HS-27A (cell line): ENCODE measurements around the gene HIVEP3.

Experiments used
- DNase-seq: peaks from one replicate; pipeline ENCODE4 v3.0.0-alpha.2; 2012; ENCODE audit warnings: low read depth, missing footprints

The HIVEP3 gene

GRCh38 chr1:41611932-41612450, 306.7 kb downstream of the HIVEP3 start:
- no peak for DNase-seq

- no peak for DNase-seq
Measured at GRCh38 chr1:41611068-41611931, 307.4 kb downstream of the HIVEP3 start.

- no peak for DNase-seq
Measured at GRCh38 chr1:41610361-41610760, 308.4 kb downstream of the HIVEP3 start.

- DNase-seq: no peak
Measured at GRCh38 chr1:41609166-41609883, 309.4 kb downstream of the HIVEP3 start.

GRCh38 chr1:41608211-41608610, 310.5 kb downstream of the HIVEP3 start:
- no peak for DNase-seq

GRCh38 chr1:41607808-41608207, 310.9 kb downstream of the HIVEP3 start:
- DNase-seq: no peak

- DNase-seq: no peak
Measured at GRCh38 chr1:41599912-41600311, 318.8 kb downstream of the HIVEP3 start.

- no peak for DNase-seq
Measured at GRCh38 chr1:41598325-41598724, 320.4 kb downstream of the HIVEP3 start.

GRCh38 chr1:41592451-41593125, 326.1 kb downstream of the HIVEP3 start:
- DNase-seq: no peak

- DNase-seq: no peak
Measured at GRCh38 chr1:41591891-41592290, 326.8 kb downstream of the HIVEP3 start.

GRCh38 chr1:41590331-41590730, 328.4 kb downstream of the HIVEP3 start:
- no peak for DNase-seq

GRCh38 chr1:41589395-41589794, 329.3 kb downstream of the HIVEP3 start:
- DNase-seq: no peak

- DNase-seq: no peak
Measured at GRCh38 chr1:41588334-41588875, 330.3 kb downstream of the HIVEP3 start.

GRCh38 chr1:41587791-41588190, 330.9 kb downstream of the HIVEP3 start:
- DNase-seq: no peak

GRCh38 chr1:41586230-41586629, 332.5 kb downstream of the HIVEP3 start:
- no peak for DNase-seq

- no peak for DNase-seq
Measured at GRCh38 chr1:41583658-41584547, 334.8 kb downstream of the HIVEP3 start.

- DNase-seq: no peak
Measured at GRCh38 chr1:41582851-41583657, 335.7 kb downstream of the HIVEP3 start.

- DNase-seq: no peak
Measured at GRCh38 chr1:41582351-41582750, 336.4 kb downstream of the HIVEP3 start.

- DNase-seq: no peak
Measured at GRCh38 chr1:41582004-41582325, 336.8 kb downstream of the HIVEP3 start.

GRCh38 chr1:41581216-41582003, 337.3 kb downstream of the HIVEP3 start:
- no peak for DNase-seq
